Heart left ventricle (tissue), 16 donors: ENCODE results near the gene TMSB10. TPM values are rescaled to one million over a fixed set of nuclear protein-coding genes. Genes with fewer than 3 reads are reported as not detected.
A peak's percentile ranks its signal among the peaks of the same experiment; 100 is the strongest.
"Not testable (repeated sequence)": the region's sequence is repeated elsewhere in the genome, so short reads cannot be mapped to it uniquely, and the experiment has no call there.

Source experiments
- ATAC-seq, 4 donors: fragments of 200-7000 bp; cut with Tn5 transposase; one replicate each; pipeline ENCODE4 v1.9.1; 2020 to 2022; ENCODE audit warnings: moderate library complexity in 4 of 4, mild to moderate bottlenecking in 3 of 4, moderate number of reproducible peaks in 1 of 4
- DNase-seq, 5 donors: peaks; one replicate each; pipeline ENCODE4 v3.0.0-alpha.2; 2020
- H3K27ac ChIP-seq, 12 donors: fragments of 200-600 bp; sonication (generic) in 4 of 12; one replicate each; pipeline versions ENCODE4 v1.5.0 to v1.8.0; 2016 to 2022; ENCODE audit warnings: mild to moderate bottlenecking in 2 of 12
- H3K27me3 ChIP-seq, 9 donors: fragments of 200-600 bp; sonication (generic) in 2 of 9; one replicate each; pipeline versions ENCODE4 v1.5.1 to v1.8.0; 2016 to 2022; ENCODE audit warnings: mild to moderate bottlenecking in 3 of 9
- H3K36me3 ChIP-seq, 9 donors: fragments of 200-600 bp; sonication (generic) in 2 of 9; one replicate each; pipeline versions ENCODE4 v1.5.0 to v1.8.0; 2018 to 2022; ENCODE audit warnings: mild to moderate bottlenecking in 2 of 9
- H3K4me1 ChIP-seq, 12 donors: fragments of 200-600 bp; sonication (generic) in 4 of 12; one replicate each; pipeline versions ENCODE4 v1.5.0 to v1.8.0; 2016 to 2022; ENCODE audit warnings: mild to moderate bottlenecking in 3 of 12
- H3K4me3 ChIP-seq, 12 donors: fragments of 200-600 bp; sonication (generic) in 4 of 12; one replicate each; pipeline versions ENCODE4 v1.5.0 to v1.8.0; 2017 to 2022; ENCODE audit warnings: mild to moderate bottlenecking in 9 of 12, moderate library complexity in 4 of 12
- H3K9me3 ChIP-seq, 12 donors: fragments of 200-600 bp; sonication (generic) in 4 of 12; one replicate each; pipeline versions ENCODE4 v1.5.0 to v1.8.0; 2016 to 2022; ENCODE audit warnings: mild to moderate bottlenecking in 1 of 12
- CTCF ChIP-seq, 12 donors: fragments of 200-600 bp; sonication (generic) in 4 of 12; IDR thresholded peaks; one replicate each; pipeline versions ENCODE4 v1.5.0 to v1.8.0; 2018 to 2022; ENCODE audit warnings: antibody characterized with exemption in 12 of 12, mild to moderate bottlenecking in 5 of 12
- POLR2A ChIP-seq, 2 donors: fragments of 450-650 bp; IDR thresholded peaks; one replicate each; pipeline ENCODE4 v1.6.1; 2017; ENCODE audit warnings: antibody characterized with exemption in 2 of 2, mild to moderate bottlenecking in 2 of 2, moderate library complexity in 2 of 2
- WGBS, 4 donors: extraction: QIAGEN DNeasy Blood & Tissue Kit in 2 of 4; methylation state at CpG; one replicate each; pipeline versions ENCODE4 v1.1.5 to v1.1.7; 2013 to 2018; 5-methylcytosine and 5-hydroxymethylcytosine counted together
- intact Hi-C, 10 donors: fragments of 100-400 bp; cut with DNase I; formaldehyde crosslinking; loops; one replicate each; pipeline versions ENCODE4 v1.11.1 to v1.14.2; 2022
- polyA plus RNA-seq, 2 donors: library from polyadenylated mRNA; stranded (reverse); fragments of 200-250 nt; gene quantifications; one replicate each; pipeline ENCODE4 v1.2.3, GENCODE V29; 2013
- total RNA-seq, 9 donors: library from RNA; depleted of rRNA in 2 of 9; stranded (reverse); fragments of >200 nt in 2 of 9; fragmentation: NEBNext Ultra II Directional in 3 of 9; extraction: Animal tissue kit (Norgen Biotek cat#: 25700) in 3 of 9; gene quantifications; one replicate each; pipeline versions ENCODE4 v1.1.0 to v1.2.4, GENCODE V29; 2016 to 2023
- donor health status: ischemic (EF 13 %, LVEDD 7.1; RV severe dilation, severe dysfunction).
- donor health status: healthy with polysubstance abuse.
- donor health status: DM: no; HTN: yes; CAD: no.
- donor health status: DM: no; HTN: no; CAD: no.
- donor health status: ischemic (EF 25% LVEDD 6.9; RV normal size, moderate dysfunction).
- donor health status: ischemic (EF 25% LVEDD 5.7; RV mildly dilated, moderate dysfunction).
- donor health status: healthy.
- donor health status: DM: yes; HTN: yes; CAD: no.
- donor health status: ischemic (EF 35%, LVEDD 5.7; RV mildly dilated, moderate dysfunction).
- donor health status: nonischemic (EF 11% LVEDD 7.7; RV severe dilation, severe dysfunction).
- donor health status: DM: yes; HTN: yes; CAD: no.
- donor health status: PGD.
- donor health status: ischemic (EF 29% LVEDD 5.4; RV normal size, mild dysfunction).
- donor health status: nonischemic (EF 23%, LVEDD 6.1; RV moderate dilation, normal function).

The TMSB10 gene
- total and polyA plus RNA-seq, 11 donors = 288 to 3,094 (median 623) TPM

- WGBS, 4 donors = 96 to 98% (median 97%) methylated on average over 4 of the region's 4 CpGs
- ATAC-seq (no peak), DNase-seq (no peak)
- no peak overlapping the region for H3K4me3 ChIP-seq
- H3K36me3 ChIP-seq = no peaks in the 10 kb centered on the region
- H3K27ac ChIP-seq = no peak overlapping the region
- intact Hi-C loops = no loop called here
- TF ChIP-seq POLR2A (IDR thresholded peaks at IDR 0.05) (no peak), CTCF (IDR thresholded peaks at IDR 0.05) (no peak)
- peaks cover 0 to 14% (median 0%) of the 10 kb centered on the region in 12 donors for H3K4me1 ChIP-seq
- peaks cover 0 to 4% (median 0%) of the 10 kb centered on the region in 12 donors for H3K9me3 ChIP-seq
- H3K27me3 ChIP-seq = no peaks in the 10 kb centered on the region
These were observed 7.5 kb downstream of the TMSB10 start for GRCh38 chr2:84912984-84913383.

- TF ChIP-seq CTCF (IDR thresholded peaks at IDR 0.05) (no peak), POLR2A (IDR thresholded peaks at IDR 0.05) (no peak)
- peaks cover 0 to 5% (median 0%) of the 10 kb centered on the region in 12 donors for H3K4me1 ChIP-seq
- H3K27me3 ChIP-seq = no peaks in the 10 kb centered on the region
- intact Hi-C loops = no loop called here
- no peak overlapping the region for H3K4me3 ChIP-seq
- peaks cover 0 to 4% (median 0%) of the 10 kb centered on the region in 12 donors for H3K9me3 ChIP-seq
- WGBS, 4 donors = 90 to 95% (median 92%) methylated on average over 6 of the region's 6 CpGs
- H3K27ac ChIP-seq = no peak overlapping the region
- DNase-seq = no peak
- H3K36me3 ChIP-seq = no peaks in the 10 kb centered on the region
- ATAC-seq = no peak
These were observed 8.9 kb downstream of the TMSB10 start for GRCh38 chr2:84914334-84914733.

GRCh38 chr2:84915675-84916074 is 10.2 kb downstream of the TMSB10 start:
- H3K36me3 ChIP-seq, H3K9me3 ChIP-seq, H3K27me3 ChIP-seq, H3K27ac ChIP-seq, H3K4me3 ChIP-seq, DNase-seq, intact Hi-C loops, ATAC-seq: not testable (repeated sequence)
- 93 to 98% (median 97%) methylated on average over 24 of the region's 24 CpGs for WGBS, 4 donors
- H3K4me1 ChIP-seq = peaks cover 0 to 18% (median 8%) of the 10 kb centered on the region in 12 donors

- ATAC-seq, H3K9me3 ChIP-seq, intact Hi-C loops, H3K4me3 ChIP-seq, DNase-seq, H3K36me3 ChIP-seq, H3K27me3 ChIP-seq: not testable (repeated sequence)
- Histone ChIP-seq H3K4me1 (peaks cover 0 to 18% (median 8%) of the 10 kb centered on the region in 12 donors), H3K27ac (peak overlapping the region in 2 of 12 donors; percentile 0 to 87)
- whole genome bisulfite sequencing, 4 donors = 74 to 82% (median 77%) methylated on average over 5 of the region's 5 CpGs
These were observed 12.4 kb downstream of the TMSB10 start for GRCh38 chr2:84917821-84918220.

- no peak for ATAC-seq
- Histone ChIP-seq H3K4me3 (no peak overlapping the region), H3K36me3 (no peaks in the 10 kb centered on the region), H3K4me1 (peaks cover 0 to 22% (median 8%) of the 10 kb centered on the region in 12 donors), H3K9me3 (no peaks in the 10 kb centered on the region), H3K27me3 (no peaks in the 10 kb centered on the region), H3K27ac (peak overlapping the region in 3 of 12 donors; percentile 0 to 88 (median 87))
- intact Hi-C loops = no loop called here
- TF ChIP-seq CTCF (IDR thresholded peaks at IDR 0.05) (no peak), POLR2A (IDR thresholded peaks at IDR 0.05) (no peak)
- no peak for DNase-seq
- 85 to 93% (median 89%) methylated on average over 2 of the region's 2 CpGs for WGBS, 4 donors
These were observed 13.0 kb downstream of the TMSB10 start for GRCh38 chr2:84918430-84918829.
